ENCODE measurements around the gene C3orf18. TPM values are rescaled to one million over a fixed set of nuclear protein-coding genes. Genes with fewer than 3 reads are reported as not detected.

Gene C3orf18
- total and polyA plus RNA-seq, 9 of the 15 experiments (the other 6 are each of a cell fraction or from before 2014, with no cell fraction given), result 0.01 to 2.3 (median 0.94) TPM

- TF ChIP-seq ZBTB9 (CRISPR knock-in tag; IDR thresholded peaks at IDR 0.05) (peak; percentile 62; the same call in 1 of the 2 replicates), ZNF511 (CRISPR knock-in tag; IDR thresholded peaks at IDR 0.05) (no peak; the same call in 1 of the 2 replicates), TCF7 (IDR thresholded peaks at IDR 0.05; ENCODE audit: borderline replicate concordance) (no peak), TAF9B (IDR thresholded peaks at IDR 0.05; ENCODE audit: partially characterized antibody) (peak; percentile 61), ETV6 (IDR thresholded peaks at IDR 0.05; ENCODE audit: borderline replicate concordance in 1 of 2, low read depth in 2 of 2, low read length in 1 of 2) (peak; percentile 80 to 91), ETV6 (CRISPR knock-in tag; IDR thresholded peaks at IDR 0.05; ENCODE audit: borderline replicate concordance) (no peak), L3MBTL2 (IDR thresholded peaks at IDR 0.05) (peak; percentile 58), SIN3A (IDR thresholded peaks at IDR 0.05; ENCODE audit: borderline replicate concordance in 2 of 2, control insufficient read depth in 1 of 2, low read depth in 2 of 2, low read length in 2 of 2) (0 out of 4 replicates have a peak, but pooled peaks of 1 of the 2 experiments have one; percentile 83), PHF21A (IDR thresholded peaks at IDR 0.05; ENCODE audit: borderline replicate concordance, low read depth) (peak; percentile 96), ADNP (tag; IDR thresholded peaks at IDR 0.05) (no peak), MTA3 (IDR thresholded peaks at IDR 0.05; ENCODE audit: borderline replicate concordance) (peak; percentile 69), MIER1 (IDR thresholded peaks at IDR 0.05; ENCODE audit: low read depth) (no peak), ARID2 (IDR thresholded peaks at IDR 0.05) (no peak), RB1 (IDR thresholded peaks at IDR 0.05; ENCODE audit: low read depth) (peak; percentile 79), SP2 (IDR thresholded peaks at IDR 0.05; ENCODE audit: extremely low read depth, low read depth, low read length, poor library complexity, severe bottlenecking) (peak; percentile 3), ESRRA (IDR thresholded peaks at IDR 0.05; ENCODE audit: borderline replicate concordance, low read depth) (peak; percentile 59; the same call in 1 of the 2 replicates), DACH1 (IDR thresholded peaks at IDR 0.05; ENCODE audit: partially characterized antibody) (no peak), TEAD4 (IDR thresholded peaks at IDR 0.05; ENCODE audit: low read length) (peak; percentile 63), TEAD4 (CRISPR knock-in tag; IDR thresholded peaks at IDR 0.05; ENCODE audit: borderline replicate concordance) (no peak), ETV1 (tag; conservative IDR thresholded peaks at IDR 0.05; ENCODE audit: low read depth) (peak; percentile 57), ZNF436 (CRISPR knock-in tag; IDR thresholded peaks at IDR 0.05) (no peak)
- TF ChIP-seq, protein P1, sequence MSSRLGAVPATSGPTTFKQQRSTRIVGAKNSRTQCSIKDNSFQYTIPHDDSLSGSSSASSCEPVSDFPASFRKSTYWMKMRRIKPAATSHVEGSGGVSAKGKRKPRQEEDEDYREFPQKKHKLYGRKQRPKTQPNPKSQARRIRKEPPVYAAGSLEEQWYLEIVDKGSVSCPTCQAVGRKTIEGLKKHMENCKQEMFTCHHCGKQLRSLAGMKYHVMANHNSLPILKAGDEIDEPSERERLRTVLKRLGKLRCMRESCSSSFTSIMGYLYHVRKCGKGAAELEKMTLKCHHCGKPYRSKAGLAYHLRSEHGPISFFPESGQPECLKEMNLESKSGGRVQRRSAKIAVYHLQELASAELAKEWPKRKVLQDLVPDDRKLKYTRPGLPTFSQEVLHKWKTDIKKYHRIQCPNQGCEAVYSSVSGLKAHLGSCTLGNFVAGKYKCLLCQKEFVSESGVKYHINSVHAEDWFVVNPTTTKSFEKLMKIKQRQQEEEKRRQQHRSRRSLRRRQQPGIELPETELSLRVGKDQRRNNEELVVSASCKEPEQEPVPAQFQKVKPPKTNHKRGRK (tag; IDR thresholded peaks at IDR 0.05), result no peak
- TF ChIP-seq, protein P2, sequence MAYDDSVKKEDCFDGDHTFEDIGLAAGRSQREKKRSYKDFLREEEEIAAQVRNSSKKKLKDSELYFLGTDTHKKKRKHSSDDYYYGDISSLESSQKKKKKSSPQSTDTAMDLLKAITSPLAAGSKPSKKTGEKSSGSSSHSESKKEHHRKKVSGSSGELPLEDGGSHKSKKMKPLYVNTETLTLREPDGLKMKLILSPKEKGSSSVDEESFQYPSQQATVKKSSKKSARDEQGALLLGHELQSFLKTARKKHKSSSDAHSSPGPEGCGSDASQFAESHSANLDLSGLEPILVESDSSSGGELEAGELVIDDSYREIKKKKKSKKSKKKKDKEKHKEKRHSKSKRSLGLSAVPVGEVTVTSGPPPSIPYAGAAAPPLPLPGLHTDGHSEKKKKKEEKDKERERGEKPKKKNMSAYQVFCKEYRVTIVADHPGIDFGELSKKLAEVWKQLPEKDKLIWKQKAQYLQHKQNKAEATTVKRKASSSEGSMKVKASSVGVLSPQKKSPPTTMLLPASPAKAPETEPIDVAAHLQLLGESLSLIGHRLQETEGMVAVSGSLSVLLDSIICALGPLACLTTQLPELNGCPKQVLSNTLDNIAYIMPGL (CRISPR knock-in tag; IDR thresholded peaks at IDR 0.05), result peak; percentile 30; the same call in 1 of the 2 replicates
These were observed 44.1 kb upstream of the C3orf18 start, which contains the start of gene CISH (continued) for GRCh38 chr3:50611464-50612233.
